Right cardiac atrium (tissue), 5 donors: ENCODE measurements around the gene ST14. TPM values are rescaled to one million over a fixed set of nuclear protein-coding genes. Genes with fewer than 3 reads are reported as not detected.
A peak's percentile ranks its signal among the peaks of the same experiment; 100 is the strongest.

Source experiments
- ATAC-seq, 2 donors: fragments of 200-7000 bp; cut with Tn5 transposase; one replicate each; pipeline versions ENCODE4 v1.8.0 to v1.9.1; 2020; ENCODE audit warnings: moderate library complexity in 2 of 2, mild to moderate bottlenecking in 1 of 2
- DNase-seq, 3 donors: peaks; one replicate each; pipeline ENCODE4 v3.0.0-alpha.2; 2020
- H3K27ac ChIP-seq: one replicate; pipeline ENCODE4 v1.5.1; 2013; ENCODE audit warnings: mild to moderate bottlenecking, low read length, control low read depth, moderate library complexity
- H3K27me3 ChIP-seq: one replicate; pipeline ENCODE4 v1.6.1; 2013; ENCODE audit not compliant: control insufficient read depth, insufficient read depth
- H3K4me1 ChIP-seq: one replicate; pipeline ENCODE4 v1.6.1; 2013; ENCODE audit warnings: low read length; ENCODE audit not compliant: control insufficient read depth, insufficient read depth
- H3K4me3 ChIP-seq: one replicate; pipeline ENCODE4 v1.5.1; 2013; ENCODE audit warnings: low read length, control low read depth
- H3K9me3 ChIP-seq: one replicate; pipeline ENCODE4 v1.6.1; 2013; ENCODE audit warnings: low read length; ENCODE audit not compliant: control insufficient read depth
- WGBS: extraction: QIAGEN DNeasy Blood & Tissue Kit; methylation state at CpG from one replicate; pipeline ENCODE4 v1.1.7; 2013; 5-methylcytosine and 5-hydroxymethylcytosine counted together
- intact Hi-C, 4 donors: fragments of 100-400 bp; cut with DNase I; formaldehyde crosslinking; loops; one replicate each; pipeline versions ENCODE4 v1.11.0 to v1.14.0; 2022 to 2023
- polyA plus RNA-seq: library from polyadenylated mRNA; stranded (reverse); fragments of 200-250 nt; gene quantifications from one replicate; pipeline ENCODE4 v1.2.3, GENCODE V29; 2013
- total RNA-seq, 4 donors: library from RNA; stranded (reverse); fragmentation: NEBNext Ultra II Directional; extraction: Animal tissue kit (Norgen Biotek cat#: 25700); gene quantifications; one replicate each; pipeline ENCODE4 v1.2.1, GENCODE V29; 2021
- donor health status: healthy with polysubstance abuse.
- donor health status: DM: no; HTN: yes; CAD: no.
- donor health status: DM: no; HTN: no; CAD: no.
- donor health status: DM: no; HTN: yes; CAD: no; lungs with severe emphysema.
- donor health status: DM: yes; HTN: yes; CAD: no.

The ST14 gene
- total and polyA plus RNA-seq, 5 donors, result 0.61 to 2.8 (median 1.2) TPM

GRCh38 chr11:130177782-130178181 is 18.2 kb downstream of the ST14 start:
- Histone ChIP-seq H3K27me3 (no peaks in the 10 kb centered on the region), H3K27ac (no peak overlapping the region), H3K9me3 (no peaks in the 10 kb centered on the region), H3K4me3 (no peak overlapping the region), H3K4me1 (peaks cover 16% of the 10 kb centered on the region)
- WGBS, result 83% methylated on average over 10 of the region's 10 CpGs
- intact Hi-C loops, result no loop called here
- DNase-seq, result no peak
- no peak for ATAC-seq

- DNase-seq (no peak), ATAC-seq (no peak)
- no peaks in the 10 kb centered on the region for H3K27me3 ChIP-seq
- no peaks in the 10 kb centered on the region for H3K9me3 ChIP-seq
- H3K4me1 ChIP-seq, result peaks cover 16% of the 10 kb centered on the region
- H3K4me3 ChIP-seq, result no peak overlapping the region
- WGBS, result 47% methylated on average over 16 of the region's 16 CpGs
- intact Hi-C loops, result no loop called here
- no peak overlapping the region for H3K27ac ChIP-seq
Observed at GRCh38 chr11:130178441-130179339, 19.1 kb downstream of the ST14 start.

- H3K27me3 ChIP-seq, result no peaks in the 10 kb centered on the region
- H3K4me1 ChIP-seq, result peaks cover 16% of the 10 kb centered on the region
- H3K27ac ChIP-seq, result no peak overlapping the region
- H3K4me3 ChIP-seq, result no peak overlapping the region
- intact Hi-C loops, result no loop called here
- WGBS, result 64% methylated on average over 21 of the region's 21 CpGs
- ATAC-seq (peak in 1 of 2 donors; percentile 8), DNase-seq (no peak)
- no peaks in the 10 kb centered on the region for H3K9me3 ChIP-seq
Observed at GRCh38 chr11:130179396-130180306, 20.1 kb downstream of the ST14 start.

GRCh38 chr11:130180491-130180890 is 20.9 kb downstream of the ST14 start:
- no peak overlapping the region for H3K27ac ChIP-seq
- no peak for DNase-seq

GRCh38 chr11:130180896-130181294 is 21.3 kb downstream of the ST14 start:
- H3K27ac ChIP-seq, result peak overlapping the region; percentile 95
- WGBS, result 74% methylated on average over 8 of the region's 8 CpGs
- intact Hi-C loops, result no loop called here

More at GRCh38 chr11:130180491-130180890, 20.9 kb downstream of the ST14 start:
- Histone ChIP-seq H3K4me1 (peaks cover 16% of the 10 kb centered on the region), H3K27me3 (no peaks in the 10 kb centered on the region), H3K4me3 (no peak overlapping the region), H3K9me3 (no peaks in the 10 kb centered on the region)
- 66% methylated on average over 4 of the region's 4 CpGs for WGBS
- intact Hi-C loops, result no loop called here
- peak in 1 of 2 donors; percentile 26 for ATAC-seq

GRCh38 chr11:130181295-130182272 is 22.0 kb downstream of the ST14 start:
- Histone ChIP-seq H3K27ac (peak overlapping the region; percentile 95), H3K27me3 (no peaks in the 10 kb centered on the region), H3K4me1 (peaks cover 16% of the 10 kb centered on the region), H3K4me3 (no peak overlapping the region), H3K9me3 (no peaks in the 10 kb centered on the region)
- intact Hi-C loops, result no loop called here
- 47% methylated on average over 11 of the region's 11 CpGs for WGBS
- no peak for DNase-seq
- peak; percentile 82 to 83 for ATAC-seq

More at GRCh38 chr11:130180896-130181294, 21.3 kb downstream of the ST14 start:
- DNase-seq, result no peak
- peaks cover 16% of the 10 kb centered on the region for H3K4me1 ChIP-seq
- H3K27me3 ChIP-seq, result no peaks in the 10 kb centered on the region
- peak; percentile 2 to 3 for ATAC-seq
- H3K4me3 ChIP-seq, result no peak overlapping the region
- H3K9me3 ChIP-seq, result no peaks in the 10 kb centered on the region

GRCh38 chr11:130183878-130184610 is 24.5 kb downstream of the ST14 start:
- no peak overlapping the region for H3K4me3 ChIP-seq
- H3K4me1 ChIP-seq, result peaks cover 8% of the 10 kb centered on the region
- no peak for DNase-seq
- no peaks in the 10 kb centered on the region for H3K27me3 ChIP-seq
- intact Hi-C loops, result no loop called here
- ATAC-seq, result no peak
- H3K9me3 ChIP-seq, result no peaks in the 10 kb centered on the region
- H3K27ac ChIP-seq, result no peak overlapping the region
- WGBS, result 70% methylated on average over 11 of the region's 11 CpGs

GRCh38 chr11:130187096-130187495 is 27.5 kb downstream of the ST14 start:
- no peaks in the 10 kb centered on the region for H3K27me3 ChIP-seq
- no peaks in the 10 kb centered on the region for H3K4me1 ChIP-seq
- intact Hi-C loops, result no loop called here
- ATAC-seq (no peak), DNase-seq (peak in 1 of 3 donors; percentile 11)
- WGBS, result 94% methylated on average over 13 of the region's 13 CpGs
- no peaks in the 10 kb centered on the region for H3K9me3 ChIP-seq
- no peak overlapping the region for H3K27ac ChIP-seq
- no peak overlapping the region for H3K4me3 ChIP-seq

- WGBS, result 92% methylated on average over 14 of the region's 14 CpGs
- ATAC-seq, result no peak
- Histone ChIP-seq H3K4me3 (no peak overlapping the region), H3K27me3 (no peaks in the 10 kb centered on the region), H3K27ac (no peak overlapping the region), H3K9me3 (no peaks in the 10 kb centered on the region), H3K4me1 (no peaks in the 10 kb centered on the region)
- peak in 1 of 3 donors; percentile 36 for DNase-seq
- intact Hi-C loops, result no loop called here
Observed at GRCh38 chr11:130188047-130188446, 28.5 kb downstream of the ST14 start.
